ENCODE measurements around the gene RPL26.

RPL26 gene

GRCh38 chr17:8337802-8338752 lies 44.9 kb downstream of the RPL26 start:
- no peak for TF ChIP-seq CTCF (IDR thresholded peaks at IDR 0.05; ENCODE audit: low read depth, low read length)
- Histone ChIP-seq H3K27me3 (no peaks in the 10 kb centered on the region), H3K9me3 (no peaks in the 10 kb centered on the region), H3K36me3 (no peaks in the 10 kb centered on the region), H3K4me3 (ENCODE audit: low read depth, low read length) (no peak overlapping the region), H3K4me1 (no peaks in the 10 kb centered on the region)
- DNase-seq, result no peak

GRCh38 chr17:8333281-8333680 lies 49.7 kb downstream of the RPL26 start:
- no peak for TF ChIP-seq CTCF (IDR thresholded peaks at IDR 0.05; ENCODE audit: low read depth, low read length)
- H3K27me3 ChIP-seq, result no peaks in the 10 kb centered on the region
- no peaks in the 10 kb centered on the region for H3K4me1 ChIP-seq
- H3K36me3 ChIP-seq, result no peaks in the 10 kb centered on the region
- H3K4me3 ChIP-seq (ENCODE audit: low read depth, low read length), result no peak overlapping the region
- H3K9me3 ChIP-seq, result no peaks in the 10 kb centered on the region
- no peak for DNase-seq

- Histone ChIP-seq H3K36me3 (no peaks in the 10 kb centered on the region), H3K4me1 (no peaks in the 10 kb centered on the region), H3K9me3 (no peaks in the 10 kb centered on the region), H3K27me3 (no peaks in the 10 kb centered on the region), H3K4me3 (ENCODE audit: low read depth, low read length) (no peak overlapping the region)
- no peak for TF ChIP-seq CTCF (IDR thresholded peaks at IDR 0.05; ENCODE audit: low read depth, low read length)
- DNase-seq, result peak; percentile 24
Measured at GRCh38 chr17:8332688-8333087, 50.3 kb downstream of the RPL26 start.

- Histone ChIP-seq H3K4me3 (ENCODE audit: low read depth, low read length) (no peak overlapping the region), H3K4me1 (no peaks in the 10 kb centered on the region), H3K9me3 (no peaks in the 10 kb centered on the region), H3K27me3 (no peaks in the 10 kb centered on the region), H3K36me3 (no peaks in the 10 kb centered on the region)
- TF ChIP-seq CTCF (IDR thresholded peaks at IDR 0.05; ENCODE audit: low read depth, low read length), result no peak
- DNase-seq, result no peak
Measured at GRCh38 chr17:8332128-8332527, 50.9 kb downstream of the RPL26 start.
